ENCODE measurements around the gene PEA15. TPM values are rescaled to one million over a fixed set of nuclear protein-coding genes. Genes with fewer than 3 reads are reported as not detected.

PEA15 gene
- total and polyA plus RNA-seq, 2 of the 8 experiments (the other 6 are each of a cell fraction or from before 2014, with no cell fraction given), result 71.3 to 75.1 TPM

DNA sequence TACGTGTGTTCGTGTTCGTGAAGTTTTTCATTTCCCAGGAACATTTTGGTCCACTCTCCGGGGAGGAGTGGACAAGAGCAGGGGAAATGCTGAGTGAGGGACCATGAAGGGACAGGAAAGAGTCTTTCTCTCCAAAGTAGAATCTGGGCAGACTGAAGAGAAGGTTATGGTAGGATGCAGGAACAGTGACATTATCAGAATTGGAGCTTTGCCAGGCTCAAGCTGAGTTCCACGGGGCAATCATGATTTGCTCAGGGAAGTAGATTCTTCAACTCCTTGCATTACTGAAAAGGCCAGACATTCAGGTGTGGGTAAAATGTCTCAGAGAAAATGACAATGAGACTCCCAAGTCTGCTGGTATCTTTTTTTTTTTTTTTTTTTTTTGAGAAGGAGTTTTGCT, 37.2 kb upstream of the PEA15 start (continued):
- TF ChIP-seq, protein P1, sequence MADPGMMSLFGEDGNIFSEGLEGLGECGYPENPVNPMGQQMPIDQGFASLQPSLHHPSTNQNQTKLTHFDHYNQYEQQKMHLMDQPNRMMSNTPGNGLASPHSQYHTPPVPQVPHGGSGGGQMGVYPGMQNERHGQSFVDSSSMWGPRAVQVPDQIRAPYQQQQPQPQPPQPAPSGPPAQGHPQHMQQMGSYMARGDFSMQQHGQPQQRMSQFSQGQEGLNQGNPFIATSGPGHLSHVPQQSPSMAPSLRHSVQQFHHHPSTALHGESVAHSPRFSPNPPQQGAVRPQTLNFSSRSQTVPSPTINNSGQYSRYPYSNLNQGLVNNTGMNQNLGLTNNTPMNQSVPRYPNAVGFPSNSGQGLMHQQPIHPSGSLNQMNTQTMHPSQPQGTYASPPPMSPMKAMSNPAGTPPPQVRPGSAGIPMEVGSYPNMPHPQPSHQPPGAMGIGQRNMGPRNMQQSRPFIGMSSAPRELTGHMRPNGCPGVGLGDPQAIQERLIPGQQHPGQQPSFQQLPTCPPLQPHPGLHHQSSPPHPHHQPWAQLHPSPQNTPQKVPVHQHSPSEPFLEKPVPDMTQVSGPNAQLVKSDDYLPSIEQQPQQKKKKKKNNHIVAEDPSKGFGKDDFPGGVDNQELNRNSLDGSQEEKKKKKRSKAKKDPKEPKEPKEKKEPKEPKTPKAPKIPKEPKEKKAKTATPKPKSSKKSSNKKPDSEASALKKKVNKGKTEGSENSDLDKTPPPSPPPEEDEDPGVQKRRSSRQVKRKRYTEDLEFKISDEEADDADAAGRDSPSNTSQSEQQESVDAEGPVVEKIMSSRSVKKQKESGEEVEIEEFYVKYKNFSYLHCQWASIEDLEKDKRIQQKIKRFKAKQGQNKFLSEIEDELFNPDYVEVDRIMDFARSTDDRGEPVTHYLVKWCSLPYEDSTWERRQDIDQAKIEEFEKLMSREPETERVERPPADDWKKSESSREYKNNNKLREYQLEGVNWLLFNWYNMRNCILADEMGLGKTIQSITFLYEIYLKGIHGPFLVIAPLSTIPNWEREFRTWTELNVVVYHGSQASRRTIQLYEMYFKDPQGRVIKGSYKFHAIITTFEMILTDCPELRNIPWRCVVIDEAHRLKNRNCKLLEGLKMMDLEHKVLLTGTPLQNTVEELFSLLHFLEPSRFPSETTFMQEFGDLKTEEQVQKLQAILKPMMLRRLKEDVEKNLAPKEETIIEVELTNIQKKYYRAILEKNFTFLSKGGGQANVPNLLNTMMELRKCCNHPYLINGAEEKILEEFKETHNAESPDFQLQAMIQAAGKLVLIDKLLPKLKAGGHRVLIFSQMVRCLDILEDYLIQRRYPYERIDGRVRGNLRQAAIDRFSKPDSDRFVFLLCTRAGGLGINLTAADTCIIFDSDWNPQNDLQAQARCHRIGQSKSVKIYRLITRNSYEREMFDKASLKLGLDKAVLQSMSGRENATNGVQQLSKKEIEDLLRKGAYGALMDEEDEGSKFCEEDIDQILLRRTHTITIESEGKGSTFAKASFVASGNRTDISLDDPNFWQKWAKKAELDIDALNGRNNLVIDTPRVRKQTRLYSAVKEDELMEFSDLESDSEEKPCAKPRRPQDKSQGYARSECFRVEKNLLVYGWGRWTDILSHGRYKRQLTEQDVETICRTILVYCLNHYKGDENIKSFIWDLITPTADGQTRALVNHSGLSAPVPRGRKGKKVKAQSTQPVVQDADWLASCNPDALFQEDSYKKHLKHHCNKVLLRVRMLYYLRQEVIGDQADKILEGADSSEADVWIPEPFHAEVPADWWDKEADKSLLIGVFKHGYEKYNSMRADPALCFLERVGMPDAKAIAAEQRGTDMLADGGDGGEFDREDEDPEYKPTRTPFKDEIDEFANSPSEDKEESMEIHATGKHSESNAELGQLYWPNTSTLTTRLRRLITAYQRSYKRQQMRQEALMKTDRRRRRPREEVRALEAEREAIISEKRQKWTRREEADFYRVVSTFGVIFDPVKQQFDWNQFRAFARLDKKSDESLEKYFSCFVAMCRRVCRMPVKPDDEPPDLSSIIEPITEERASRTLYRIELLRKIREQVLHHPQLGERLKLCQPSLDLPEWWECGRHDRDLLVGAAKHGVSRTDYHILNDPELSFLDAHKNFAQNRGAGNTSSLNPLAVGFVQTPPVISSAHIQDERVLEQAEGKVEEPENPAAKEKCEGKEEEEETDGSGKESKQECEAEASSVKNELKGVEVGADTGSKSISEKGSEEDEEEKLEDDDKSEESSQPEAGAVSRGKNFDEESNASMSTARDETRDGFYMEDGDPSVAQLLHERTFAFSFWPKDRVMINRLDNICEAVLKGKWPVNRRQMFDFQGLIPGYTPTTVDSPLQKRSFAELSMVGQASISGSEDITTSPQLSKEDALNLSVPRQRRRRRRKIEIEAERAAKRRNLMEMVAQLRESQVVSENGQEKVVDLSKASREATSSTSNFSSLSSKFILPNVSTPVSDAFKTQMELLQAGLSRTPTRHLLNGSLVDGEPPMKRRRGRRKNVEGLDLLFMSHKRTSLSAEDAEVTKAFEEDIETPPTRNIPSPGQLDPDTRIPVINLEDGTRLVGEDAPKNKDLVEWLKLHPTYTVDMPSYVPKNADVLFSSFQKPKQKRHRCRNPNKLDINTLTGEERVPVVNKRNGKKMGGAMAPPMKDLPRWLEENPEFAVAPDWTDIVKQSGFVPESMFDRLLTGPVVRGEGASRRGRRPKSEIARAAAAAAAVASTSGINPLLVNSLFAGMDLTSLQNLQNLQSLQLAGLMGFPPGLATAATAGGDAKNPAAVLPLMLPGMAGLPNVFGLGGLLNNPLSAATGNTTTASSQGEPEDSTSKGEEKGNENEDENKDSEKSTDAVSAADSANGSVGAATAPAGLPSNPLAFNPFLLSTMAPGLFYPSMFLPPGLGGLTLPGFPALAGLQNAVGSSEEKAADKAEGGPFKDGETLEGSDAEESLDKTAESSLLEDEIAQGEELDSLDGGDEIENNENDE (IDR thresholded peaks at IDR 0.05; ENCODE audit: insufficient replicate concordance, low read length), result no peak
- no peak for TF ChIP-seq CTBP2 (IDR thresholded peaks at IDR 0.05; ENCODE audit: borderline replicate concordance, insufficient read depth, insufficient read length, low read length)
- no peak for TF ChIP-seq KDM5A (IDR thresholded peaks at IDR 0.05; ENCODE audit: low read length)
- TF ChIP-seq EGR1 (IDR thresholded peaks at IDR 0.05; ENCODE audit: borderline replicate concordance, low read depth, low read length), result no peak
- TF ChIP-seq POLR2AphosphoS5 (IDR thresholded peaks at IDR 0.05; ENCODE audit: low read depth, low read length), result no peak
- no peak for TF ChIP-seq POU5F1 (IDR thresholded peaks at IDR 0.05; ENCODE audit: low read depth, low read length)
- TF ChIP-seq HDAC2 (IDR thresholded peaks at IDR 0.05; ENCODE audit: borderline replicate concordance in 1 of 2, low read depth in 2 of 2, low read length in 2 of 2), result no peak
- no peak for TF ChIP-seq GABPA (IDR thresholded peaks at IDR 0.05; ENCODE audit: borderline replicate concordance, insufficient read depth, low read length)
